GM21786 (cell line): Measurements from ENCODE around the gene SNX1.
"Not testable (repeated sequence)": the region's sequence is repeated elsewhere in the genome, so short reads cannot be mapped to it uniquely, and the experiment has no call there.

ENCODE experiments used
- ATAC-seq: cut with Tn5 transposase; IDR thresholded peaks from one replicate; pipeline ENCODE4 v1.9.1; 2021; ENCODE audit not compliant: unreplicated experiment

The SNX1 gene, protein sequence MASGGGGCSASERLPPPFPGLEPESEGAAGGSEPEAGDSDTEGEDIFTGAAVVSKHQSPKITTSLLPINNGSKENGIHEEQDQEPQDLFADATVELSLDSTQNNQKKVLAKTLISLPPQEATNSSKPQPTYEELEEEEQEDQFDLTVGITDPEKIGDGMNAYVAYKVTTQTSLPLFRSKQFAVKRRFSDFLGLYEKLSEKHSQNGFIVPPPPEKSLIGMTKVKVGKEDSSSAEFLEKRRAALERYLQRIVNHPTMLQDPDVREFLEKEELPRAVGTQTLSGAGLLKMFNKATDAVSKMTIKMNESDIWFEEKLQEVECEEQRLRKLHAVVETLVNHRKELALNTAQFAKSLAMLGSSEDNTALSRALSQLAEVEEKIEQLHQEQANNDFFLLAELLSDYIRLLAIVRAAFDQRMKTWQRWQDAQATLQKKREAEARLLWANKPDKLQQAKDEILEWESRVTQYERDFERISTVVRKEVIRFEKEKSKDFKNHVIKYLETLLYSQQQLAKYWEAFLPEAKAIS

DNA sequence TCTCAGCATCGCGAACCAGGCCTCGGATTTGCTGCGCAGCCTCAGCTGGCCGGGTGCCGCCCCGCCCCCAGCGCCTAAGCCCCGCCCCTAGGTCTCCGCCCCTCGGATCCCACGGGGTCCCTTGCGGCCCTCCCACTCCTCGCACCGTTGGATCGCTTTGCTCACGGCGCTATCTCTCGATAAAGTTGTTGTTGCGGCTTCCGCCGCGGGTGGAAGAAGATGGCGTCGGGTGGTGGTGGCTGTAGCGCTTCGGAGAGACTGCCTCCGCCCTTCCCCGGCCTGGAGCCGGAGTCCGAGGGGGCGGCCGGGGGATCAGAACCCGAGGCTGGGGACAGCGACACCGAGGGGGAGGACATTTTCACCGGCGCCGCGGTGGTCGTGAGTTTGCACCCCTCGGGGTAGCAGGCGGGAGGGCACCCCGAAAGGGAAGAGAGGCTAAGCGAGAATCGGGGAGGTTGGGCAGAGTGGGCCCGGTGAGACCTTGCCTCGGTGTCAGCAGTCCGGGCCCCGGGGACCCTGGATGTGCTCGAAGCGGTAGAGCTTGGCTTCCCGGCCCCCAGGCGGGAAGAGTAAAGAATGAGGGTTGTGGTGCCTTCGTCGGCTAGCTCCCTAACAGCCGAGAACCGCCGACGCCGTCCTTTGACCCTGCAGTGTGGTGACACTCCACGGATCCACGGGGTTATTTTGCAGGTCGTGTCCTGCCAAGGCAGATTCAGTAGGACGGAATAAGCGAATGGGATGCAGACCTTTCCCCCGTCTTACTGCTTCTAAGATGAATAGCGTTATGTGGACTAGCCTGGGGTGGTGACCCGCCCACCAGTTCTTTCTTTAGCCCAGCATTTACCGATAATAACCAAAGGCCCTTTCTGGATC, at the start of gene SNX1:
SNX1 (plus strand) TSS at position 188 of the 873 bp plus-strand sequence; CDS start at position 220, 32 bp downstream.
- peak; percentile 44 for ATAC-seq

- no peak for ATAC-seq
These were observed 49.2 kb upstream of the SNX1 start, which contains the start of gene DAPK2 for GRCh38 chr15:64046421-64047153. DAPK2 (minus strand) TSS chr15:64046485; CDS start chr15:64040261, 6,224 bp downstream.

DNA sequence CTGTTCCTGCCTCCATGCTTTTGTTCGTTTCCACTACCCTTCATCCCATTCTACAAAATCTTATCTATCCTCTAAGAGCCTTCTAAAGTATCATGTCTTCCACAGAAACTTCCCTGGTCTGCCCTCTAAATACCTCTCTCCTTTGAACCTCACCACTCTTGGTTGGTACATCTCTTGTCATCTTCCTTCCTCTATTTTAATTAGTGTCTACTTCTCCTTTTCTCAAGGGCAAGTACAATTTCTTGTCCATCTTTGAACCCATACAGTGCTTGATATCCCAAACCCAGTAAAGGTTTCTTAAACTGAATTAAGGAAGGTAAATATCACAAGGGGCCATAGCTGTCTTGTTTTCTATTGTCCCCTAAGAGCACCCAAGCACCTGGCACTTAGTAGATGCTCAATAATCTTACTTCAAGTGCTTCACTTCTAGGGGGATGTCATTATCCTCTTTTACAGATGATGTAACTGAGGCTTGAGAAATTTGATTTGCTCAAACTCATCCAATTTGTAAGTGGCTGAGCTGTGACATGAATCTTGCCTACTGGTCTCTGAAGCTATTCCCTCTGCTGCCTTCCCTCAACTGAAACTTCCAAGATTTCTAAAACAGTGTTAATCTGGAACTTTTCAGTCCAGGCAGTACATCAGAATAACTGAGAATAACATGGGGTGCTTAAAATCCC, 46.9 kb upstream of the SNX1 start:
- no peak for ATAC-seq

DNA sequence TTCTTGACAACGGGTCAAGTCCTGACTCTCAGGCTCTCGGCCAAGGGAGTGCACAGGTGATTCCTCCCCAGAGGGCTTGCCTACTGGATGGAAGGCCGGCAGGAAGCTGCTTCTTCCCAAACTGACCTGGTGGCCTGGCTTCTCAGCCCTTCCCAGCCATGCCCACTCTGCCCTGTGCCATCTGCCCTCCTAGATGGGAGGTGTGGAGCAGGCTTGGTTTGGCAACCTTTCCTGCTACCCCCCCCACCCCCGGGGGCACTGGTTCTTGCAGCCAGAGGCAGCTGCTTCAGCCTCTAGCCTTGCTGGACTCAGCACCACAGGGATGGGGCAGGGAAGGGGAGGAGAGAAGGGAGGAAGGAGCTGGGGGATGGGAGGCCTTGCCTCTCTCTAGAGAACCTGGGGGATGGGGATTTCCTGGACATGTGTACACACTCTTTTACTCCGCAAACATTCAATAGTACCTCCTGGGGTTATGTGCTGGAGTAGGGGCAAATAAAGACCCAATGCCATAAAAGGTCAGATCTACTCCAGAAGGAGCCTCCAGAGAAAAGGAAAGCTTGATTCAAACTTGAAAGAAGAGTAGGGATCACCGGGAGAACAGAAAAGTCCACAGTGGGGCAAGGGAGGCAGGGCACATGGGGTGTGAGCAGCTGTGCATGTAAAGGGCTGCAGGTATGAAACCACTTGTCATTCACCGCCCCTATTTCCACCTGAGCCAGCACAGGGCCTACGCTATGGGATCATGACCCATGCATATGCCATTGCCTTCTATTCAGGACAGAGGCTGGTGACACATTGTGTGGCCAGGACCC, 45.3 kb upstream of the SNX1 start:
- no peak for ATAC-seq

GRCh38 chr15:64051093-64051402, 44.7 kb upstream of the SNX1 start:
- no peak for ATAC-seq

- ATAC-seq, result no peak
These were observed 44.1 kb upstream of the SNX1 start for GRCh38 chr15:64051407-64052259.

- no peak for ATAC-seq
These were observed 42.8 kb upstream of the SNX1 start for GRCh38 chr15:64052925-64053491.

DNA sequence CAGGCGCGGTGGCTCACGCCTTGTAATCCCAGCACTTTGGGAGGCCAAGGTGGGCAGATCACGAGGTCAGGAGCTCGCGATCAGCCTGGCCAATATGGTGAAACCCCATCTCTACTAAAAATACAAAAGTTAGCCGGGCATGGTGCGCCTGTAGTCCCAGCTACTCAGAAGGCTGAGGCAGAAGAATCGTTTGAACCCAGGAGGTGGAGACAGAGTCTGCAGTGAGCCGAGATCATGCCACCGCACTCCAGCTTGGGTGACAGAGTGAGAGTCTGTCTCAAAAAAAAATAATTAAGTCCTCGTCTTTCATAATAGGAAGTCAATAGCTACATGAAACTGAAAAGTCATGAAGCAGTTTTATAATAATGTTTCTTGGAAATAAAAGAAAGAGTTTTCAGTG, 42.1 kb upstream of the SNX1 start:
- ATAC-seq, result not testable (repeated sequence)

- ATAC-seq, result no peak
These were observed 37.5 kb upstream of the SNX1 start for GRCh38 chr15:64058279-64058678.

- ATAC-seq, result not testable (repeated sequence)
These were observed 36.7 kb upstream of the SNX1 start for GRCh38 chr15:64059104-64059503.

GRCh38 chr15:64060716-64061115, 35.1 kb upstream of the SNX1 start:
- ATAC-seq, result no peak

DNA sequence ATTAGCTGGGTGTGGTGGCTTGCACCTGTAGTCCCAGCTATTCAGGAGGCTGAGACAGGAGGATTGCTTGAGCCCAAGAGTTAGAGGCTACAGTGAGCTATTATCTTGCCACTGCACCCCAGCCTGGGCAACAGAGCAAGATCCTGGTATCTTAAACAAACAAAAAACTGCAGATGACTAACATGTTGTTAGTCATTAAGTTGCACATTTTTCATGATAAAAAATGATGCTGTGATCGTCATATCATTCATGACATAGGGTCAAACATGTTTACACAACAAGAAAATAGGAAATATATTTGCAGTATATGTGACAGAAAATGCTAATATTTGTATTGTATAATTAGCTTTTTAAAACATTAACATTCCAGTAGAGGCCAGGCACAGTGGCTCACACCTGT, 29.3 kb upstream of the SNX1 start:
- no peak for ATAC-seq

- no peak for ATAC-seq
These were observed 28.2 kb upstream of the SNX1 start for GRCh38 chr15:64067564-64068030.

- ATAC-seq, result no peak
These were observed 27.6 kb upstream of the SNX1 start for GRCh38 chr15:64068133-64068532.

- no peak for ATAC-seq
These were observed 25.7 kb upstream of the SNX1 start for GRCh38 chr15:64070106-64070505.

DNA sequence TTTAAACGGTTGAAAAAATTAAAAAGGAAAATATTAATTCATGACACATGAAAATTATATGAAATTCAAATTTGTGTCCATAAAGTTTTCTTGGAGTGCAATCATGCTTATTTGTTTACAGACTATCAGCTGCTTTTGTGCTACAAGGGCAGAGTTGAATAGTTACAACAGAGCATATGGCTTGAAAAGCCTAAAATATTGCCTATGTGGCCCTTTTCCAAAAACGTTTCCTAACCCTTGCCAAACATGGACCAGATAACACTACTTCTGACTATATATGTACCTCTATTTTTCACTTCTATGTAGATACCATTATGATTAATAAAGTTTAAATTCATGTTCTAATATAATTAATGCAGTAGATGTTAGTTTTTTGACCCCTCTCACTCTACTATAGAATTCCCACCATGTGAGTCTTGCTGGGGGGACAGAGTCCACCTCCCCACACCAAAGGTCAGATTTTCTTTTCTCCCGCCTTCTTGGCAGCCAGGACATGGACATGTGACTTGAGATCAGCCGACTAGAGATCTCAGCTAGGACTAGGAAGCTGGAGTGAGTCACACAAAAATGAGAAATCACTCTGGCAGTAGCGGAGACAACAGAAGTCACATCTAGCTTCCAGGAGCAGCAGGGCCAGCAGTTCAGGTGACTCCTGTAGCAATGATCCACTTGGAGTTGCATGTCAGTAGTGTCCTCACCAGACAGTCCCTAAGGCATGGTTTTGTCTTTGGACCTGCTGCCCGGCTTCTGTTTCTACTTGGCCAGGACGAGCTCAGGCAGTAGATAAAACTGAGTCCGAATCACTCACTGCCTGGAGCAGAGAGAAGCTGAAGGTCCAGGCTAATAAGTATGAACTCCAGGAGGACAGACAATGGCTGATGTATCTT, 24.6 kb upstream of the SNX1 start:
- ATAC-seq, result no peak
